K562 (cell line): ENCODE measurements around the gene EPHX1. TPM values are rescaled to one million over a fixed set of nuclear protein-coding genes. Genes with fewer than 3 reads are reported as not detected.
A peak's percentile ranks its signal among the peaks of the same experiment; 100 is the strongest.

ENCODE experiments used
- ATAC-seq: fragments of 200-7000 bp; cut with Tn5 transposase; 3 replicates; pipeline ENCODE4 v1.9.1; 2020; ENCODE audit warnings: moderate library complexity
- BruUV-seq: library from RNA; stranded (reverse); fragments of 400-500 nt; replicated peaks from 2 replicates; lab custom pipeline; 2021; lab: Mats Ljungman, UMichigan
- CTCF ChIA-PET: fragments of 300-600 bp; formaldehyde crosslinking; extraction: SDS; loops from one replicate; lab custom pipeline; 2021; ENCODE audit warnings: low intra/inter-chr PET ratio; lab: Yijun Ruan, JAX
- POLR2A ChIA-PET: fragments of 300-600, 350-650 bp; sonication (Branson Sonifier 250); formaldehyde crosslinking; extraction: SDS; loops from one replicate; lab custom pipeline; 2021; ENCODE audit warnings: antibody characterized with exemption, inconsistent platforms; lab: Yijun Ruan, JAX
- DNase-seq, 4 experiments: peaks; one replicate each; pipeline versions ENCODE4 v3.0.0 to v3.0.0-alpha.2; 2011 to 2018; ENCODE audit warnings: low spot score in 3 of 4, mixed read lengths in 3 of 4; ENCODE audit errors: extremely low read depth in 1 of 4
- FAIRE-seq: peaks from 2 replicates; lab custom pipeline; 2011; peaks lifted over from hg19 to GRCh38; lab: Jason Lieb, UNC
- H2AFZ ChIP-seq: 2 replicates; pipeline ENCODE4 v1.6.0; 2011; ENCODE audit warnings: low read depth, low read length, control low read depth, inconsistent platforms
- H3K27ac ChIP-seq: fragments of 200-600 bp; 3 replicates; pipeline ENCODE4 v1.8.0; 2011; ENCODE audit warnings: low read depth, mild to moderate bottlenecking, control low read depth, inconsistent platforms, low read length, moderate library complexity, mixed read lengths; ENCODE audit errors: extremely low read depth
- H3K27me3 ChIP-seq, 2 experiments: fragments of 300-600 bp in 1 of 2; 2 replicates in 1 of 2; 3 replicates in 1 of 2; pipeline versions ENCODE4 v1.6.0 to v1.8.0; 2011; ENCODE audit warnings: inconsistent platforms in 2 of 2, low read length in 2 of 2, mild to moderate bottlenecking in 1 of 2, mixed read lengths in 1 of 2, moderate library complexity in 1 of 2; ENCODE audit not compliant: control insufficient read depth in 2 of 2, insufficient read depth in 2 of 2
- H3K36me3 ChIP-seq: fragments of 300-600 bp; 3 replicates; pipeline ENCODE4 v1.8.0; 2011; ENCODE audit warnings: mild to moderate bottlenecking, low read length, inconsistent platforms; ENCODE audit not compliant: control insufficient read depth, insufficient read depth
- H3K4me1 ChIP-seq, 2 experiments: fragments of 200-600 bp in 1 of 2; replicated peaks in 1 of 2; 2 replicates in 1 of 2; 3 replicates in 1 of 2; pipeline versions ENCODE4 v1.5.1 to v1.8.0; 2011; ENCODE audit warnings: inconsistent platforms in 2 of 2, low read length in 2 of 2, mild to moderate bottlenecking in 1 of 2, mixed read lengths in 1 of 2, moderate library complexity in 1 of 2; ENCODE audit not compliant: control insufficient read depth in 2 of 2, insufficient read depth in 2 of 2
- H3K4me2 ChIP-seq: 2 replicates; pipeline ENCODE4 v1.6.1; 2011; ENCODE audit warnings: low read length, control low read depth, inconsistent platforms, mixed read lengths; ENCODE audit not compliant: insufficient read depth
- H3K4me3 ChIP-seq: fragments of 200-600 bp; sonication (generic), shearing (Covaris generic); 2 replicates; pipeline ENCODE4 v1.5.1; 2016; ENCODE audit warnings: control low read depth, inconsistent platforms
- H3K79me2 ChIP-seq: fragments of 200-600 bp; 3 replicates; pipeline ENCODE4 v1.8.0; 2011; ENCODE audit warnings: low read length, inconsistent platforms; ENCODE audit not compliant: control insufficient read depth, insufficient read depth
- H3K9ac ChIP-seq, 2 experiments: 2 replicates each; pipeline versions ENCODE4 v1.6.0 to v1.6.1; 2011; ENCODE audit warnings: low read depth in 2 of 2, low read length in 2 of 2, control low read depth in 1 of 2, inconsistent platforms in 1 of 2, mild to moderate bottlenecking in 1 of 2, mixed read lengths in 1 of 2; ENCODE audit not compliant: insufficient read depth in 1 of 2
- H3K9me1 ChIP-seq: one replicate; pipeline ENCODE4 v1.6.0; 2011; ENCODE audit warnings: inconsistent platforms, mild to moderate bottlenecking, low read length, moderate library complexity; ENCODE audit not compliant: control insufficient read depth, insufficient read depth
- H3K9me3 ChIP-seq: replicated peaks from 2 replicates; pipeline ENCODE4 v1.5.1; 2011; ENCODE audit warnings: low read depth, low read length, inconsistent platforms; ENCODE audit not compliant: control insufficient read depth, insufficient read depth
- H4K20me1 ChIP-seq: replicated peaks from 2 replicates; pipeline ENCODE4 v1.6.1; 2011; ENCODE audit warnings: low read length, inconsistent platforms, mixed read lengths; ENCODE audit not compliant: control insufficient read depth, insufficient read depth
- RAD21 ChIP-seq, 2 experiments: fragments of 250-450 bp in 1 of 2; fragments of 450-650 bp in 1 of 2; sonication (Bioruptor Pico) in 1 of 2; formaldehyde crosslinking in 1 of 2; IDR thresholded peaks in 1 of 2; conservative IDR thresholded peaks in 1 of 2; 2 replicates each; pipeline versions ENCODE4 v1.4.0 to v1.8.0; 2020 to 2022; ENCODE audit warnings: mild to moderate bottlenecking in 2 of 2, moderate library complexity in 1 of 2
- WGBS: fragments of 100-300 bp; shearing (Covaris generic); methylation state at CpG from one replicate; pipeline ENCODE4 v1.1.6; 2016; ENCODE audit warnings: low coverage, mixed read lengths; ENCODE audit not compliant: insufficient coverage; ENCODE audit errors: missing lambda C conversion rate; 5-methylcytosine and 5-hydroxymethylcytosine counted together
- in situ Hi-C: fragments of 300-500 bp; cut with MboI; formaldehyde crosslinking; loops from 4 replicates; pipeline ENCODE4 v1.15.0; 2018; ENCODE audit warnings: inconsistent platforms, mixed read lengths
- intact Hi-C: fragments of 100-400 bp; cut with micrococcal nuclease; formaldehyde crosslinking; loops from 2 replicates; pipeline ENCODE4 v1.14.2; 2022
- polyA plus RNA-seq, 8 experiments: library from polyadenylated mRNA; depleted of rRNA in 4 of 8; stranded (reverse) in 5 of 8; unstranded in 3 of 8; fragments of >200 nt; fragmentation: Nextera tagmentation in 2 of 8; fragmentation: Illumina TruSeq in 1 of 8; extraction: Ambion mirVana in 2 of 8; extraction: Trizol in 1 of 8; gene quantifications; 2 replicates each; pipeline versions ENCODE4 v1.2.1 to v1.2.3, GENCODE V29; 2011 to 2014; ENCODE audit warnings: inconsistent platforms in 1 of 8, missing spikeins in 1 of 8
- total RNA-seq, 7 experiments: library from RNA; depleted of rRNA in 6 of 7; stranded (reverse); fragments of >200 nt in 6 of 7; fragmentation: Illumina TruSeq in 2 of 7; extraction: Trizol in 2 of 7; gene quantifications; 2 replicates each; pipeline versions ENCODE4 v1.2.1 to v1.2.3, GENCODE V29; 2011 to 2021; ENCODE audit warnings: low replicate concordance in 1 of 7
- TF ChIP-seq, protein P1 (sequence below): sonication (generic); formaldehyde crosslinking; IDR thresholded peaks from 2 replicates; pipeline ENCODE4 v1.9.0; 2022; ENCODE audit warnings: mild to moderate bottlenecking, missing genetic modification reagents
- TF ChIP-seq, protein P2 (sequence below): sonication (generic); formaldehyde crosslinking; IDR thresholded peaks from 2 replicates; pipeline ENCODE4 v1.8.0; 2022; ENCODE audit warnings: mild to moderate bottlenecking, missing genetic modification reagents
- TF ChIP-seq, protein P3 (sequence below), 3 experiments: IDR thresholded peaks in 2 of 3; conservative IDR thresholded peaks in 1 of 3; 2 replicates each; pipeline ENCODE4 v1.5.1; 2011 to 2012; ENCODE audit warnings: low read length in 3 of 3, mild to moderate bottlenecking in 3 of 3, control low read depth in 2 of 3, improper control_type of control experiment in 1 of 3, inconsistent platforms in 1 of 3, low read depth in 1 of 3, mixed read lengths in 1 of 3, moderate library complexity in 1 of 3; ENCODE audit not compliant: insufficient read depth in 2 of 3
- TF ChIP-seq, protein P4 (sequence below): fragments of 450-650 bp; formaldehyde crosslinking; IDR thresholded peaks from 2 replicates; pipeline ENCODE4 v1.4.0; 2022; ENCODE audit warnings: missing genetic modification characterization

EPHX1 gene
- total and polyA plus RNA-seq, 9 of the 15 experiments (the other 6 are each of a cell fraction or from before 2014, with no cell fraction given): 0.21 to 27.0 (median 6.7) TPM

DNA sequence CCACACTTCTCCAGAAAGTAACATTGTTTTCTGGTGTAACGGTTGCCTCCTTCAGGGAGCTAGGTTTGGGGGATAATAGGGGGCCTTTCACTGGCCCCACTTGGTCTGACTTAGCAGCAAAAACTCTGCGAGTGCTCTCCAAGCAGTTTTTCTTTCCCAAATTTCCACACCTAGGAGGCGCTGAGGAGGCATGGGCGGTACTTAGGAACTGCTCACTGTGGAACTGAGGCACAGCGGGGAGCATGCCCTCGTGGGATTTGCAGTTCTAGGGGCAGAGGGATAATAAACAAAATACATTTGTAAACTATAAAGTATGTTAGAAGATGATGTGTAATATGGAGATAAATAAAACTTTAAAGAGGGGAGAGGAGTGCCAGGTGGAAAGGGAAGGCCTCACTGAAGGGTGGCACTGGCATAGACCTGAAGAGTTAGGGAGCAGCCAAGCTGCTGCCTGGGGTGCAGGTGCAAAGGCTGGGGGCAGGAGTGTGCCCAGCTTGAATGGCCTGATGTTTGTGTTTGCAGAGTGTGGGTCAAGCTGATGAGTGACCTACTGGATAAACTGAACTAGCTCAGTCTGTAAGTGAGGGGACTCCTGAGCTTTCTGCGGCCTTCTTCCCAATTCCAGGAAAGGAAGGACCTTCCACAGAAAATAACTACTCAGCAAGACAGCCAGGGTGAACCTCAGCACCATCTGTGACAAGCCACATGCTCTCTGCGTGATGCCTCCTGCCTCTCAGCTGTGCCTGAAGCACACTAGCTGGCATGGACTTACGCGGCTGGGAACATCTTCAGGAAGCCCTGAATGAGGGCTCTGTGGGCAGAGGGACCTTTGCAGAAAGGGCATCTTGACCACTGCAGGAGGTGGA lies 1.9 kb downstream of the EPHX1 start:
- Histone ChIP-seq H3K9me1 (no peaks in the 10 kb centered on the region), H3K4me3 (no peak overlapping the region), H3K4me1 (peaks cover 18 to 35% of the 10 kb centered on the region in 2 experiments), H3K9ac (peak overlapping the region in 1 of 2 experiments; percentile 40; a peak in 1 of 4 replicates), H3K4me2 (no peak overlapping the region)
- FAIRE-seq (peak; percentile 68), ATAC-seq (no peak)
- 51% methylated on average over 10 of the region's 10 CpGs for WGBS
- no TSS peak for BruUV-seq
- TF ChIP-seq, protein P1, sequence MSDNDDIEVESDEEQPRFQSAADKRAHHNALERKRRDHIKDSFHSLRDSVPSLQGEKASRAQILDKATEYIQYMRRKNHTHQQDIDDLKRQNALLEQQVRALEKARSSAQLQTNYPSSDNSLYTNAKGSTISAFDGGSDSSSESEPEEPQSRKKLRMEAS (CRISPR knock-in tag): 0 out of 2 replicates have a peak, but pooled peaks have one; percentile 14
- peak in 1 of 2 experiments; percentile 28; a peak in 2 of 4 replicates for TF ChIP-seq RAD21 (CRISPR knock-in tag; conservative IDR thresholded peaks at IDR 0.05 in 1 of 2, IDR thresholded peaks at IDR 0.05 in 1 of 2)
- TF ChIP-seq, protein P2, sequence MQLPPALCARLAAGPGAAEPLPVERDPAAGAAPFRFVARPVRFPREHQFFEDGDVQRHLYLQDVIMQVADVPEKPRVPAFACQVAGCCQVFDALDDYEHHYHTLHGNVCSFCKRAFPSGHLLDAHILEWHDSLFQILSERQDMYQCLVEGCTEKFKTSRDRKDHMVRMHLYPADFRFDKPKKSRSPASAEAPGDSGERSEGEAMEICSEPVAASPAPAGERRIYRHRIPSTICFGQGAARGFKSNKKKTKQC: peak; percentile 35; the same call in 1 of the 2 replicates
- TF ChIP-seq, protein P3, sequence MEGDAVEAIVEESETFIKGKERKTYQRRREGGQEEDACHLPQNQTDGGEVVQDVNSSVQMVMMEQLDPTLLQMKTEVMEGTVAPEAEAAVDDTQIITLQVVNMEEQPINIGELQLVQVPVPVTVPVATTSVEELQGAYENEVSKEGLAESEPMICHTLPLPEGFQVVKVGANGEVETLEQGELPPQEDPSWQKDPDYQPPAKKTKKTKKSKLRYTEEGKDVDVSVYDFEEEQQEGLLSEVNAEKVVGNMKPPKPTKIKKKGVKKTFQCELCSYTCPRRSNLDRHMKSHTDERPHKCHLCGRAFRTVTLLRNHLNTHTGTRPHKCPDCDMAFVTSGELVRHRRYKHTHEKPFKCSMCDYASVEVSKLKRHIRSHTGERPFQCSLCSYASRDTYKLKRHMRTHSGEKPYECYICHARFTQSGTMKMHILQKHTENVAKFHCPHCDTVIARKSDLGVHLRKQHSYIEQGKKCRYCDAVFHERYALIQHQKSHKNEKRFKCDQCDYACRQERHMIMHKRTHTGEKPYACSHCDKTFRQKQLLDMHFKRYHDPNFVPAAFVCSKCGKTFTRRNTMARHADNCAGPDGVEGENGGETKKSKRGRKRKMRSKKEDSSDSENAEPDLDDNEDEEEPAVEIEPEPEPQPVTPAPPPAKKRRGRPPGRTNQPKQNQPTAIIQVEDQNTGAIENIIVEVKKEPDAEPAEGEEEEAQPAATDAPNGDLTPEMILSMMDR (IDR thresholded peaks at IDR 0.05 in 2 of 3, conservative IDR thresholded peaks at IDR 0.05 in 1 of 3; ENCODE audit: insufficient read depth in 2 of 3, low read depth in 1 of 3, low read length in 3 of 3): peak; percentile 47 to 67 (median 53)
- TF ChIP-seq, protein P4, sequence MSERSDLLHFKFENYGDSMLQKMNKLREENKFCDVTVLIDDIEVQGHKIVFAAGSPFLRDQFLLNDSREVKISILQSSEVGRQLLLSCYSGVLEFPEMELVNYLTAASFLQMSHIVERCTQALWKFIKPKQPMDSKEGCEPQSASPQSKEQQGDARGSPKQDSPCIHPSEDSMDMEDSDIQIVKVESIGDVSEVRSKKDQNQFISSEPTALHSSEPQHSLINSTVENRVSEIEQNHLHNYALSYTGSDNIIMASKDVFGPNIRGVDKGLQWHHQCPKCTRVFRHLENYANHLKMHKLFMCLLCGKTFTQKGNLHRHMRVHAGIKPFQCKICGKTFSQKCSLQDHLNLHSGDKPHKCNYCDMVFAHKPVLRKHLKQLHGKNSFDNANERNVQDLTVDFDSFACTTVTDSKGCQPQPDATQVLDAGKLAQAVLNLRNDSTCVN (CRISPR knock-in tag): no peak
- TF ChIP-seq, all 486 proteins: peak for 4
- Histone ChIP-seq H2AFZ (no peak overlapping the region), H3K27me3 (no peaks in the 10 kb centered on the region), H3K9me3 (no peaks in the 10 kb centered on the region), H3K27ac (no peak overlapping the region), H3K36me3 (no peaks in the 10 kb centered on the region), H3K79me2 (no peaks in the 10 kb centered on the region), H4K20me1 (no peaks in the 10 kb centered on the region; the same call in 1 of the 2 replicates)
- ChIA-PET POLR2A (interaction anchor here (0.6 to 1.5 kb wide), 6 partner anchors 11 to 129 kb away, joined by 3 to 7 read pairs (median 4); partner anchors contain the start of gene LEFTY2), CTCF (no interaction called here)
- peak in 3 of 4 experiments; percentile 43 to 52 (median 51) for DNase-seq
- intact Hi-C loops (loop anchor here (2.0 to 5.0 kb wide), 2 partner anchors 35 to 250 kb away; partner anchors contain the start of genes H3-3A and SRP9), in situ Hi-C loops (no loop called here)
